ENCODE data around the gene TNIP2.

DNA sequence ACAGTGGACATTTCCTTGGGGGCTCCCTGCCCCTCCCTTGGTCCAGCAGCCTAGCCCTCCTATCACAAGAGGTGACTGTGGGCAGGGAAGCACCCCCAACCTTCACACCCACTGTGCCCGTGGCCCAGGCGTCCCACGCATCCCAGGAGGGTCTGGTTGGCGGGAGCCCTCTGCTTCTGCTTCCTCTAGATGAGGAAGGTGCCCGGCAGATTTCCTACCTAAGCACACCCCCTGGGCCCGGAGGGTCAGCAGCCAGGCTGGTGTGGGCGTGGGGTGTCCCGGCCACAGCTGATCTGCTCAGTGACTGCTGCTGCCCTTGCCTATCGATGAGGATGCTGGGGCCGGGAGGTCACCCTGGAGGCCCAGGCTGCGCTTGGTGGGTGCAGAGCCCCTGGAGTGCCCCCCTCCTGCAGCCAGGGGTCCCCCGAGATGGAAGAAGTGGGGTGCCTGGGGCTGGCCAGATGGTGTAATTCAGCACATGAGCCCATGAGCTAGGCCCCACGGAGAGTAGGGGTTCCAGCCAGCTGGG, 48.9 kb upstream of the TNIP2 start:
- no peak for TF ChIP-seq POLR2A (IDR thresholded peaks at IDR 0.05)
- TF ChIP-seq, protein P1, sequence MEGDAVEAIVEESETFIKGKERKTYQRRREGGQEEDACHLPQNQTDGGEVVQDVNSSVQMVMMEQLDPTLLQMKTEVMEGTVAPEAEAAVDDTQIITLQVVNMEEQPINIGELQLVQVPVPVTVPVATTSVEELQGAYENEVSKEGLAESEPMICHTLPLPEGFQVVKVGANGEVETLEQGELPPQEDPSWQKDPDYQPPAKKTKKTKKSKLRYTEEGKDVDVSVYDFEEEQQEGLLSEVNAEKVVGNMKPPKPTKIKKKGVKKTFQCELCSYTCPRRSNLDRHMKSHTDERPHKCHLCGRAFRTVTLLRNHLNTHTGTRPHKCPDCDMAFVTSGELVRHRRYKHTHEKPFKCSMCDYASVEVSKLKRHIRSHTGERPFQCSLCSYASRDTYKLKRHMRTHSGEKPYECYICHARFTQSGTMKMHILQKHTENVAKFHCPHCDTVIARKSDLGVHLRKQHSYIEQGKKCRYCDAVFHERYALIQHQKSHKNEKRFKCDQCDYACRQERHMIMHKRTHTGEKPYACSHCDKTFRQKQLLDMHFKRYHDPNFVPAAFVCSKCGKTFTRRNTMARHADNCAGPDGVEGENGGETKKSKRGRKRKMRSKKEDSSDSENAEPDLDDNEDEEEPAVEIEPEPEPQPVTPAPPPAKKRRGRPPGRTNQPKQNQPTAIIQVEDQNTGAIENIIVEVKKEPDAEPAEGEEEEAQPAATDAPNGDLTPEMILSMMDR (IDR thresholded peaks at IDR 0.05): no peak

Measured in lower leg skin (tissue), 3 donors.